ENCODE data around the gene SLX4.

SLX4 gene

GRCh38 chr16:3651461-3652372 is 40.3 kb upstream of the SLX4 start:
- no peaks in the 10 kb centered on the region for H3K9me3 ChIP-seq
- DNase-seq: peak; percentile 9 to 48
- intact Hi-C loops (cut with DNase I; ENCODE audit: low total_unique reads): no loop called here
- no peak overlapping the region for H3K27ac ChIP-seq
- peaks cover 3 to 42% (median 29%) of the 10 kb centered on the region in 3 donors for H3K36me3 ChIP-seq
- no peaks in the 10 kb centered on the region for H3K4me1 ChIP-seq
- no peaks in the 10 kb centered on the region for H3K27me3 ChIP-seq
- TF ChIP-seq CTCF (IDR thresholded peaks at IDR 0.05): no peak
- no peak overlapping the region for H3K4me3 ChIP-seq

GRCh38 chr16:3650631-3651265 is 39.3 kb upstream of the SLX4 start:
- no peak overlapping the region for H3K27ac ChIP-seq
- TF ChIP-seq CTCF (IDR thresholded peaks at IDR 0.05): no peak
- H3K4me1 ChIP-seq: no peaks in the 10 kb centered on the region
- peaks cover 0 to 34% (median 20%) of the 10 kb centered on the region in 3 donors for H3K36me3 ChIP-seq
- no peak for DNase-seq
- no peaks in the 10 kb centered on the region for H3K9me3 ChIP-seq
- intact Hi-C loops (cut with DNase I; ENCODE audit: low total_unique reads): no loop called here
- H3K27me3 ChIP-seq: no peaks in the 10 kb centered on the region
- H3K4me3 ChIP-seq: no peak overlapping the region

GRCh38 chr16:3646348-3646920 is 35.0 kb upstream of the SLX4 start:
- H3K4me1 ChIP-seq: peaks cover 0 to 5% (median 0%) of the 10 kb centered on the region in 4 donors
- peaks cover 4 to 33% (median 14%) of the 10 kb centered on the region in 3 donors for H3K36me3 ChIP-seq
- intact Hi-C loops (cut with DNase I; ENCODE audit: low total_unique reads): no loop called here
- H3K27me3 ChIP-seq: no peaks in the 10 kb centered on the region
- H3K27ac ChIP-seq: no peak overlapping the region
- no peaks in the 10 kb centered on the region for H3K9me3 ChIP-seq
- DNase-seq: peak in 1 of 2 donors; percentile 31
- TF ChIP-seq CTCF (IDR thresholded peaks at IDR 0.05): no peak
- H3K4me3 ChIP-seq: no peak overlapping the region

- Histone ChIP-seq H3K4me1 (peaks cover 0 to 5% (median 0%) of the 10 kb centered on the region in 4 donors), H3K4me3 (no peak overlapping the region), H3K27ac (no peak overlapping the region), H3K36me3 (peaks cover 9 to 34% (median 19%) of the 10 kb centered on the region in 3 donors), H3K9me3 (no peaks in the 10 kb centered on the region), H3K27me3 (no peaks in the 10 kb centered on the region)
- DNase-seq: peak in 1 of 2 donors; percentile 38
- intact Hi-C loops (cut with DNase I; ENCODE audit: low total_unique reads): no loop called here
- no peak for TF ChIP-seq CTCF (IDR thresholded peaks at IDR 0.05)
These were observed 34.3 kb upstream of the SLX4 start for GRCh38 chr16:3645504-3646347.

GRCh38 chr16:3645108-3645503 is 33.7 kb upstream of the SLX4 start:
- DNase-seq: no peak
- intact Hi-C loops (cut with DNase I; ENCODE audit: low total_unique reads): no loop called here
- Histone ChIP-seq H3K36me3 (peaks cover 9 to 39% (median 21%) of the 10 kb centered on the region in 3 donors), H3K9me3 (no peaks in the 10 kb centered on the region), H3K4me3 (no peak overlapping the region), H3K27ac (no peak overlapping the region), H3K27me3 (no peaks in the 10 kb centered on the region), H3K4me1 (peaks cover 0 to 5% (median 0%) of the 10 kb centered on the region in 4 donors)
- TF ChIP-seq CTCF (IDR thresholded peaks at IDR 0.05): no peak
